Activated CD4-positive, alpha-beta memory T cell treated with anti-CD3 and anti-CD28 coated beads, Interleukin-2, amount 10 ng/mL, durations not matched to agents 7 days and 5 days (primary cell): Measurements from ENCODE around the gene GTF2A2. TPM values are rescaled to one million over a fixed set of nuclear protein-coding genes. Genes with fewer than 3 reads are reported as not detected.

Source experiments
- CTCF ChIA-PET: fragments of 350-600 bp; sonication (Branson Sonifier 250); formaldehyde crosslinking; loops from one replicate; lab custom pipeline; 2021; ENCODE audit warnings: antibody characterized with exemption, inconsistent platforms; lab: Charles Lee
- POLR2A ChIA-PET: fragments of 350-600 bp; sonication (Branson Sonifier 250); formaldehyde crosslinking; loops from one replicate; lab custom pipeline; 2021; ENCODE audit warnings: antibody characterized with exemption; lab: Charles Lee
- DNase-seq: peaks from one replicate; pipeline ENCODE4 v3.0.0-alpha.2; 2020
- H3K27ac Mint-ChIP-seq: one replicate; pipeline ENCODE4 v1.8.0; 2021; ENCODE audit warnings: mild to moderate bottlenecking, mixed read lengths
- H3K27me3 Mint-ChIP-seq: one replicate; pipeline ENCODE4 v1.8.0; 2021; ENCODE audit warnings: mixed read lengths
- H3K36me3 Mint-ChIP-seq: one replicate; pipeline ENCODE4 v1.8.0; 2021; ENCODE audit warnings: low read depth, mixed read lengths
- H3K4me1 Mint-ChIP-seq: one replicate; pipeline ENCODE4 v1.8.0; 2021; ENCODE audit warnings: mixed read lengths
- H3K4me3 Mint-ChIP-seq: one replicate; pipeline ENCODE4 v1.8.0; 2021; ENCODE audit warnings: mild to moderate bottlenecking, mixed read lengths
- H3K9me3 Mint-ChIP-seq: one replicate; pipeline ENCODE4 v1.8.0; 2021; ENCODE audit warnings: mixed read lengths
- total RNA-seq, 2 experiments: library from RNA; stranded (reverse); gene quantifications; one replicate each; pipeline ENCODE4 v1.2.3, GENCODE V29; 2021

GTF2A2 gene
- total RNA-seq, 2 experiments from 2014 or later = 113 to 117 TPM

GRCh38 chr15:59590027-59590426 lies 67.3 kb downstream of the GTF2A2 start:
- H3K4me3 Mint-ChIP-seq = peak overlapping the region; percentile 63
- H3K4me1 Mint-ChIP-seq = peaks cover 32% of the 10 kb centered on the region
- POLR2A ChIA-PET = interaction anchor here (0.8 to 2.2 kb wide), 2 partner anchors 68 to 658 kb away, joined by 3 to 4 read pairs; partner anchors contain the start of gene GTF2A2
- H3K27me3 Mint-ChIP-seq = no peaks in the 10 kb centered on the region
- H3K9me3 Mint-ChIP-seq = no peaks in the 10 kb centered on the region
- H3K27ac Mint-ChIP-seq = peak overlapping the region; percentile 86
- CTCF ChIA-PET = interaction anchor here (4.8 kb wide), 1 partner anchor 57 kb away, joined by 18 read pairs; no protein-coding TSS in a partner anchor
- DNase-seq = peak; percentile 18
- no peaks in the 10 kb centered on the region for H3K36me3 Mint-ChIP-seq

Other genes starting within 250 kb of the GTF2A2 start
- gene FAM81A, start 219.3 kb downstream of the GTF2A2 start, total RNA-seq = under 1 TPM; 0.08 to 0.50 TPM
- gene GCNT3, start 45.7 kb downstream of the GTF2A2 start, total RNA-seq = not detected
- gene BNIP2, start 31.8 kb upstream of the GTF2A2 start, total RNA-seq = 10 to 100 TPM; 83.3 to 84.5 TPM